ENCODE results near the gene ATF3.

The ATF3 gene

GRCh38 chr1:212586206-212587015 is 22.1 kb upstream of the ATF3 start:
- DNase-seq (ENCODE audit: low read depth): no peak

DNA sequence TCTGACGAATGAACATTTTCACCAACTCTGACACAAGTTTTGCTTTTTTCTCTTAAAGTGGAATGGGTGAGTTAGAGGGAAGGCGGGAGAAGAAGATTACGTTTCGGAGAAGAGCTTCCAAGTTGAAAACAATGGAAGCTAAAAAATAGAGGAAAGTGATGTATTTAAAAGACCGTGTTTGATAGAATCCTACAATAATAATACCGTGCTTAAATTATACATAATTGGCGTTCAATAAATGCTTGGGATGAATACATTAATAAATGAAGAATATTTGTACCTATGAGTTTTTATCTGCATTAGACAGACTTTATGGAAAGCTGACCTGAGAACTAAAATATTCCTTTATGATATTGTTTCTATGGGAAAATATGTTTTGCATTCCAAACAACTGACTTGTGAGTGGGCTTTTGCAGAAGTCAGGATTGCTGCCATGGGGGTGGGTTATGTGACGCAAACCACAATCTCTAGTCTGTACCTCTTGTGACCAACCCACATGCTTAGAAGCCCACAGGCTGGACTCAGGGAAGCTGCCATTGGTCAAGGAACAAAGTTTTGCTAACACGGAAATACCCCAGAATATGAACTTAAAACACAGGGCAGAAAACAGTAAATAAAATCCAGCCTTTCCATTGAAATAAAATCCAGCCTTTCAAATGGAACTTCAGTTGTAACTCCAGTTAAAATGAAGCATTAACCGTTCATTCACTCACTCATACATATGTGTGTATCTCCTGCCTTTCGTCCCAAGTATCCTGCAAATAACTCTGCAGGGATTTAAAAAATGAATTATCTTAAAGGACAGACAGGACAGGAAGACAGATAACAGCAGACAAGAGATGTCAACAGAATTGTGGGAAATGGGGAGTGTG is 21.3 kb upstream of the ATF3 start:
- DNase-seq (ENCODE audit: low read depth): no peak

GRCh38 chr1:212587888-212588510 is 20.6 kb upstream of the ATF3 start:
- DNase-seq (ENCODE audit: low read depth): no peak

GRCh38 chr1:212589446-212589845 is 19.1 kb upstream of the ATF3 start:
- no peak for DNase-seq (ENCODE audit: low read depth)

DNA sequence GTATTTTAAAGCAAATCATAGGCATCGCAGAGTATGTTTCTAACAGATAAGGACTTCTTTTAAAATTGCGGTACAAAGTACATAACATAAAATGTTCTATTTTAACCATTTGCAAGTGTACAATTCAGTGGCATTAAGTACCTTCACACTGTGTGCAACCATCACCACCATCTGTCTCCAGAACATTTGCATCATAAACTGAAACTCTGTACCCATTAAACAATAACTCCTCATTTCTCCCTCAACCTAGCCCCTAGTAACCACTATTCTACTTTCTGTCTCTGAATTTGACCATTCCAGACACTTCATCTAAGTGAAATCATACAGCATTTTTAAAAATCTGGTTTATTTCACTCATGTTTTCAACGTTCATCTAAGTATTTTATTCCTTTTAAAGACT is 16.6 kb upstream of the ATF3 start:
- DNase-seq (ENCODE audit: low read depth): no peak

DNA sequence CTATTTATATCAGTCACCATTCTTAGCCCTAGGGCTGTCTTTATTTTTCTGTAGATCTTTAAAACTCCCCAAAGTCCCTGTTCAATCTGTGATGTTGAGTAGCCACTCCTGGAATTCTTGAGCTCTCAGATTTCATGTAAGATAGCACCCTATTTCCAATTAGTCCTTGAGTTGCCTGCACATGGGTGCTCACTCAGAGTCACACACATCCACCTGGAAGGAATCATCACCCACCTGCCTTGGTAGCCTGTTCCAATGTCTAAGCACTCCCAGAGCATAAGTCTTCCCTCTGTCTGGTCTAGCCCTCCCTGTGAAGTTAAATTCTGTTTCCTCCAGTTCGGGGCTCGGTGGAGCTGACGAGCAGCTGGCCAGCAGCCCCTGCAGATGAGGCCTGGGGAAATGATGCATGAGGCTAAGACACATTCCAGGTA is 14.7 kb upstream of the ATF3 start:
- DNase-seq (ENCODE audit: low read depth): no peak

DNA sequence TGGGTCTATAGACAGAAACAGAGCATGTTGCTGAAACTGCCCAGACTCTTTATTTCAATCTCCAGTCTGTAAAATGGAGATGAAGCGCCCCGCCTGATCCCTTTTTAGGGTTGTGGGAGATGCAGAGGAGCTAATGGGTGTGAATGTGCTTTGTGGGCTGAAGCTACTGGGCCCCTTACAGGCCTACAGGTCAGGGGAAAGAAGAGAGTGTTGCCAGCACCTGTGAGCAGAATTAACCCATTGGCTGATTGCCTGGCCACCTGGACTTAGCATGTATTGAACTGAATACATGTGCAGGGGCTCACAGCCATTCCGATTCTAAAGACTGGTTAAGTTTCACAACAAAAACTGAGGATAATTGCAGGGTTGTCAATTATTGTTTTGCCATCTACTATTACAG is 13.9 kb upstream of the ATF3 start:
- DNase-seq (ENCODE audit: low read depth): no peak

DNA sequence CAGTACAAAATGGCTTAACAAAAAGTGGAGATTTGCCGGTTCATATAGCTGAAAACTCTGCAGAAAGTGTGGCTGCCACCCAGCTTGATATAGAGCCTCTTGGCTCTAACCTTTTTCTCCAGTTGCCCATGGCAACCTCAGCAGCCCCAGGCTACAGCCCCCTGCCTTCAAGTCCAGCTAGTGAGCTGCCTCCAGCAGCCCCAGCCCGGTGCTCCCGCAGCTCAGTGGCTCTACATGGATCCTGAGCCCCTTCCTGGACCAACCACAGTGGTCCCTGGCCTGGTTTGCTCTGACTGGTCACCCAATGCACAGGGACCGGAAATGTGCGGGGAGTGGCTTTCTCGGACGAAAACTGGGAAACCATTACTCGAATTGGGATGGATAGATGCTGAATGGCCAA is 13.3 kb upstream of the ATF3 start:
- no peak for DNase-seq (ENCODE audit: low read depth)

DNA sequence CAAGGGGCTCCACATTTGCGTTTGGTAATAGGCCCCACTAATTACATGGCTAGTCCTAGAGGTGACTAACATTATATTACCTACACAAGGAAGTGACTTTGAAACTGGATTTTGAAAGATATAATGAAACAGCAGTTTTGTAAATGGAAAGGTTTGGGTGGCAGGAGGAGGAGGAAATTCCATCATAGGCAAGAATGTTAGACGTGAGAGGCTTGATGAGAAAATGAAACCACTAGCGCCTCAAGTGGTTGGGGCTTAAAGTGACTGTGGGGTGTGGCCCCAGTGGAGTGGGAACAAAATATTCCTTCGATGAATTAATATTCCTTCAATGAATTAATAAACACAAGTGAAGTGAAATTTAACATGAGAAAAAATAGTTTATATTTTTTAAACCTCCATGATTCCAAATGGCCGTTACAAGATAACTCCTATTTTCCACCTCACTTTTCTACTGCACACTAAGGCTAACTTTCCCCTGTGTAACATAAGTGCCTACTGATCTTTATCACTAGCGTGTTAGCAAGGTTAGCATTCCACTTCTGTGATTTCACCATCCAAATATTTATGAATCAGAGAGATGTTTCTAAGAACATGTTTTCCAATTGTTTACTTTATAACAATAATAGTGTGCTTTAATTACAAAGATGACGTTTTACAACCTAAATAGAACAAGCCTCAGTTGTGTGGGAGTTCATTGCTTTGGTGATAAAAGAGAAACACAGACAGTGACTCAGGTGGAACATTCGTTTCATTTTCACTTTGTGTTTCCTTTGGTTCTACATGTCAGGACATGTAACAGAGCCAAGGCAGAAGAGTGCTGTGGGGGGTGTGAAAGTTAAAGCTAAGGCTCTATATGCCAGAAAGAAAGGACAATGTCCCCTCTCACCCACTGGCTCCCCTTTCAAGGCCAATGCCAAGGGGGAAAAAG is 12.5 kb upstream of the ATF3 start:
- DNase-seq (ENCODE audit: low read depth): no peak

DNA sequence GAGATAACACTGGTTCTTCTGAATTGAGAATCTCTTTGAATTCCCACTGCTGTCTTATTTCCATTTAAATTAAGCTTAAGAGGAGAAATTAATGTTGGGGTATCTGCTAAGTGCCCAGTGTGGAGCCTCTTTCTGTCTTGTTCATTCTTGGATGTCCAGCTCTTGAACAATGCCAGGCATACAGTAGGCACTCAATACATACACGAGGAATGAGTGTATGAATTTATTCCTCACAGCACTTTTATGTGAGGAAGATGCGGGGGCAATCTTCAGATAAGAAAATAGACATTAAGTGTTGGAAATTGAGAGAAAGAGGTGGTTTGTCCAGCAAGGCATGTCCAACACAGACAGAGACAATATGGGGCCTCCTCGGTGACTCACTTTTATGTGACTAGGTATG is 11.8 kb upstream of the ATF3 start:
- no peak for DNase-seq (ENCODE audit: low read depth)

- DNase-seq (ENCODE audit: low read depth): no peak
Measured at GRCh38 chr1:212597487-212597886, 11.1 kb upstream of the ATF3 start.

- DNase-seq (ENCODE audit: low read depth): no peak
Measured at GRCh38 chr1:212600071-212600915, 8.3 kb upstream of the ATF3 start.

GRCh38 chr1:212600980-212601379 is 7.6 kb upstream of the ATF3 start:
- DNase-seq (ENCODE audit: low read depth): no peak

DNA sequence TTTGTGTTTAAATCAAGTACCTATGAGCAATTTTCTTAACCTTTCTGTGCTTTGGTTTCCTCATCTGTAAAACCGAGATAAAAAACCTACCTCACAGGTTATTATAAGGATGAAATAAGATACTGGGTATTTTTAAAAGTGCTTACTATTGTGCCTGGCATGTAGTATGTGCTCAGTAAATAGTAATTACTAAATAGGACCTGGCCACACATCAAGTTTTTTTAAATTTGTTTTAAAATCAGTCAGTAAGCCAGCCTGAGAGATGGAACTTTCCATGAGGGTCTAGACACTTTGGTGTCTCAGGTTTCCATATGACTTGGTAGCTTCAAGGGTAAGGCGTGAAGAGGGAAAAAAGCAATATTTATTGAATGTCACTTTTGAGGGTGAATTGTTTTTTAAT is 7.0 kb upstream of the ATF3 start:
- no peak for DNase-seq (ENCODE audit: low read depth)

DNA sequence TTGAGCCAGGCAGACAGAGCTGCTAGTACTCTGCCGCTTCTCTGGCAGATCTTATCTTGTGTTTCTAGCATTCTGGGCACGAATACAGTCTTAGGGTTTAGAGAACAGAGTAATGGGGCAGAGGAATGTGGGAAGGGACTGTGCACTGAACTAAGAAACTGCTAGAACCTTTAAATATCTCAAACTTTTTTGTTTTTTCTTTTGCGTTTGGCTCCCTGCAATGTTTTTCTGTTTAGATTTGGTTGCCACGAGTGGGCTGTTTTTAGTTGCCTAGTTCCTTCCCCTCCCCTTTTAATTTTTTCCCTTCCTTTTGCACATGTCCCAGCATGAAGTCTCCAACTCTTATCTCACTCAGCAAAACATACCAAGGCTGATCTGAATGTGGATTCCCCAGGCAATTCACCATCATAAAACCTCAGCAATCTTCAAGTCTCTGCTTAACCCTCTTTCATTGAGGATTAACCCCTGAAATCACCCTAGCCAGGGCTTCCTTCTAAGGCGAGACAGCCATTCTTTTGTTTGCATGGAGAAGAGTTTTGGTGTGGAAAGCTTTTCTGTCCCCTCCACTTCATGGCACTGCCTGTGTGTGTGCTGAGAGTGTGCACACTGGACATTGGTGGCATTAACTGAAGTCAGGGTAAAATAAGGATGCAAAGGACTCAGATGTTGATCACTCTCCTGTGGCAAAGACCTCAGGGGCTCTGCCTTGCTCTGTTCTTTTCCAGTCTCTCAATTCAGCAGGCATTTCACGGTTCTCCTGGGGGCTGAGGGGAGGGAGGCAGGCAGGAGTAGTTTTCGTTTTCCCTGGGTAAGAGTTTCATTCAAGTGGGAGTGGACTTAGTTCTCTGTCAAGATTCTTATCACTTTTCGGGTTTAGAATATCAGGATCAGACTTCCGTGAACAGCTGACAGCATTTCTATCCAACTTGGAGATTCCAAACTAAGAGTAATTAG is 2.8 kb upstream of the ATF3 start:
- no peak for DNase-seq (ENCODE audit: low read depth)

- DNase-seq (ENCODE audit: low read depth): no peak
Measured at GRCh38 chr1:212606395-212607205, 2.0 kb upstream of the ATF3 start.

GRCh38 chr1:212607206-212607912 is 1.2 kb upstream of the ATF3 start:
- DNase-seq (ENCODE audit: low read depth): no peak

- no peak for DNase-seq (ENCODE audit: low read depth)
Measured at GRCh38 chr1:212607913-212608391, 609 bp upstream of the ATF3 start.
